Smooth muscle cell (in vitro differentiated cells): Measurements from ENCODE around the gene EFHC1. TPM values are rescaled to one million over a fixed set of nuclear protein-coding genes. Genes with fewer than 3 reads are reported as not detected.
A peak's percentile ranks its signal among the peaks of the same experiment; 100 is the strongest.

Experiments used
- DNase-seq: peaks from one replicate; lab custom pipeline; 2025; ENCODE audit not compliant: unreplicated experiment; lab: John Stamatoyannopoulos, UW
- H2AFZ ChIP-seq: fragments of 200-600 bp; sonication (generic); 2 replicates; pipeline ENCODE4 v1.6.0; 2016; ENCODE audit warnings: antibody characterized with exemption, low read depth, mild to moderate bottlenecking
- H3F3A ChIP-seq: fragments of 200-600 bp; sonication (generic); 2 replicates; pipeline ENCODE4 v1.6.0; 2017; ENCODE audit warnings: antibody characterized with exemption, low read depth
- H3K27ac ChIP-seq: fragments of 200-600 bp; sonication (generic); 2 replicates; pipeline ENCODE4 v1.5.1; 2016; ENCODE audit warnings: low read depth, mild to moderate bottlenecking
- H3K27me3 ChIP-seq: fragments of 200-600 bp; sonication (generic); 2 replicates; pipeline ENCODE4 v1.6.1; 2016; ENCODE audit warnings: low read depth, mild to moderate bottlenecking
- H3K36me3 ChIP-seq: fragments of 200-600 bp; sonication (generic); 2 replicates; pipeline ENCODE4 v1.5.1; 2016; ENCODE audit warnings: low read depth
- H3K4me1 ChIP-seq: fragments of 200-600 bp; sonication (generic); 2 replicates; pipeline ENCODE4 v1.5.1; 2016; ENCODE audit warnings: low read depth
- H3K4me2 ChIP-seq: fragments of 200-600 bp; sonication (generic); 2 replicates; pipeline ENCODE4 v1.6.0; 2016; ENCODE audit warnings: mild to moderate bottlenecking
- H3K4me3 ChIP-seq: fragments of 200-600 bp; sonication (generic); 2 replicates; pipeline ENCODE4 v1.5.1; 2016; ENCODE audit warnings: mild to moderate bottlenecking
- H3K79me2 ChIP-seq: fragments of 200-600 bp; sonication (generic); 2 replicates; pipeline ENCODE4 v1.6.0; 2016; ENCODE audit warnings: low read depth, mild to moderate bottlenecking
- H3K9ac ChIP-seq: fragments of 200-600 bp; sonication (generic); 2 replicates; pipeline ENCODE4 v1.6.0; 2016; ENCODE audit warnings: low read depth
- H3K9me3 ChIP-seq: fragments of 200-600 bp; sonication (generic); replicated peaks from 2 replicates; pipeline ENCODE4 v1.5.1; 2016; ENCODE audit warnings: low read depth
- H4K20me1 ChIP-seq: fragments of 200-600 bp; sonication (generic); 2 replicates; pipeline ENCODE4 v1.6.0; 2016; ENCODE audit warnings: low read depth
- WGBS: methylation state at CpG from one replicate; pipeline ENCODE4 v1.1.7; 2016; ENCODE audit warnings: low lambda C conversion rate; 5-methylcytosine and 5-hydroxymethylcytosine counted together
- polyA plus RNA-seq: library from polyadenylated mRNA; unstranded; fragments of >200 nt; fragmentation: Nextera tagmentation; extraction: Ambion mirVana; gene quantifications from 2 replicates; pipeline ENCODE4 v1.2.1, GENCODE V29; 2016
- total RNA-seq: library from RNA; depleted of rRNA; stranded (reverse); fragments of >200 nt; gene quantifications from 2 replicates; pipeline ENCODE4 v1.2.3, GENCODE V29; 2014
- TF ChIP-seq, protein P1 (sequence below): fragments of 200-600 bp; sonication (generic); IDR thresholded peaks from 2 replicates; pipeline ENCODE4 v1.5.1; 2017; ENCODE audit warnings: borderline replicate concordance, mild to moderate bottlenecking, antibody characterized with exemption; ENCODE audit not compliant: insufficient read depth, poor library complexity, severe bottlenecking

The EFHC1 gene
- total and polyA plus RNA-seq, 2 experiments from 2014 or later = 11.0 to 25.9 TPM

DNA sequence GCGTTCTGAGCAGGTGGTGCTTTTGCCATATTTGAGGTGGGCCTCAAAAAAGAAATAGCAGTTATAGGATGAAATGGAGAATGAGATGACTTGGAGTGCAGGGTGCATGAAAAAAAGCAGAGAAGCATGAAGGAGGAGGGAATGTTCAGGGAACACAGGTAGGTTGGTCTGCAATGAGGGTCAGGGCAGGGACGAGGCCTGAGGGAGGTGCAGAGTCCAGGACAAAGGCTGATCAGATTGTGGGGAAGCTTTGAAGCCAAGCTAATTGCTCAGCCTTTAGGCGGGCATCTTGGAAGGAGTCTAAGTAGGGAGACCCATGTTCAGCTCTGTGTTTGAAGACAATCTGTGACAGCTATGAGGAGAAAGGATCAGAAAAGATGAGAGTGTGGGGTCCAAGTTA is 144.7 kb downstream of the EFHC1 start:
- 95% methylated on average over 3 of the region's 3 CpGs for WGBS
- no peak for DNase-seq
- Histone ChIP-seq H3K4me2 (no peak overlapping the region), H4K20me1 (peaks cover 70% of the 10 kb centered on the region), H2AFZ (no peak overlapping the region), H3K27ac (no peak overlapping the region), H3K36me3 (no peaks in the 10 kb centered on the region), H3K4me3 (no peak overlapping the region), H3K79me2 (peaks cover 80% of the 10 kb centered on the region), H3K9ac (no peak overlapping the region), H3K27me3 (no peaks in the 10 kb centered on the region), H3K4me1 (no peaks in the 10 kb centered on the region), H3K9me3 (no peaks in the 10 kb centered on the region), H3F3A (no peaks in the 10 kb centered on the region)
- TF ChIP-seq, protein P1, sequence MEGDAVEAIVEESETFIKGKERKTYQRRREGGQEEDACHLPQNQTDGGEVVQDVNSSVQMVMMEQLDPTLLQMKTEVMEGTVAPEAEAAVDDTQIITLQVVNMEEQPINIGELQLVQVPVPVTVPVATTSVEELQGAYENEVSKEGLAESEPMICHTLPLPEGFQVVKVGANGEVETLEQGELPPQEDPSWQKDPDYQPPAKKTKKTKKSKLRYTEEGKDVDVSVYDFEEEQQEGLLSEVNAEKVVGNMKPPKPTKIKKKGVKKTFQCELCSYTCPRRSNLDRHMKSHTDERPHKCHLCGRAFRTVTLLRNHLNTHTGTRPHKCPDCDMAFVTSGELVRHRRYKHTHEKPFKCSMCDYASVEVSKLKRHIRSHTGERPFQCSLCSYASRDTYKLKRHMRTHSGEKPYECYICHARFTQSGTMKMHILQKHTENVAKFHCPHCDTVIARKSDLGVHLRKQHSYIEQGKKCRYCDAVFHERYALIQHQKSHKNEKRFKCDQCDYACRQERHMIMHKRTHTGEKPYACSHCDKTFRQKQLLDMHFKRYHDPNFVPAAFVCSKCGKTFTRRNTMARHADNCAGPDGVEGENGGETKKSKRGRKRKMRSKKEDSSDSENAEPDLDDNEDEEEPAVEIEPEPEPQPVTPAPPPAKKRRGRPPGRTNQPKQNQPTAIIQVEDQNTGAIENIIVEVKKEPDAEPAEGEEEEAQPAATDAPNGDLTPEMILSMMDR = no peak

DNA sequence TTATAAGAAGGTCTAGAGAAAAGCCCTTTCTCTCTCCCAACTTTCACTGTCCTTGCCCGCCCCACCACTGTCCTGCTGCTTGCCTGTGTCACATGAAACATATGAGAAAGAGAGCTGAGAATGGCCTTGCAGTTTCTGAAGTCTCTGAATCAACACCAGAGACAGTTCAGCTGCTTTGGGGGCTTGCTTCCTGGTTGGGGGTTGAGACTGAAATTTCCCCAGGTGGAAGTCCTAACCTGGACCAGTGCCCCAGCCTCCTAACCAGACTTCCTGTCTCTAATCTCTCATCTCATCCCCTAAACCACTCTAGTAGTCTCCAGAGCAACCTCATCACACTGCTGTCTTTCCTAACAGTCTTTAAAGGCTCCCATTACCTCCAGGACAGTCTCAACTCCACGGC is 146.1 kb downstream of the EFHC1 start:
- TF ChIP-seq, protein P1 = no peak
- Histone ChIP-seq H4K20me1 (peaks cover 69% of the 10 kb centered on the region), H3K9me3 (no peaks in the 10 kb centered on the region), H3K27me3 (no peaks in the 10 kb centered on the region), H3K79me2 (peaks cover 82% of the 10 kb centered on the region), H3K27ac (peak overlapping the region; percentile 29), H3K4me3 (no peak overlapping the region), H3K36me3 (no peaks in the 10 kb centered on the region), H3K4me2 (peak overlapping the region; percentile 12), H3K9ac (no peak overlapping the region), H2AFZ (no peak overlapping the region), H3K4me1 (peaks cover 5% of the 10 kb centered on the region), H3F3A (no peaks in the 10 kb centered on the region)
- DNase-seq = no peak
- WGBS = 75% methylated on average over 2 of the region's 2 CpGs

DNA sequence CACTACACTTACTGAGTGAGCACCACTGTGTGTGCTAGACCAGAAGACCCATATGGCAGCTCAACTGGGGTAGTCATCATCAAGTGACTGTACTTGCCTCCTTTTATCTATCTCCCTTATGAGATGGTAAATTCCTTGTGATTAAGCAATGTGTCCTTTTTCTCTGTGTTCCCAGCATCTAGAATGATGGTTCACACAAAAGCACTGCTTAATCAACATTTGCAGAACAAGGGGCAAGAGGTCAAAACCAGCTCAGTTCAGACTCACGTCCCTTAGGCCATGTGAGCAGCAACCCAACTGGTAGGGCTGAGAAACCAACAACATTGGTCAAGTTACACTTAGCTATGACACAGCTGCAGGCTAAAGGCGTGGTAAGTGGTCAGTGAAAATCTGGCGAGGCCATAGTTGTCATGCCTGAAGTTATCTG is 146.7 kb downstream of the EFHC1 start:
- no peaks in the 10 kb centered on the region for H3K27me3 ChIP-seq
- H3K27ac ChIP-seq = peak overlapping the region; percentile 46
- no peak overlapping the region for H3K4me3 ChIP-seq
- H4K20me1 ChIP-seq = peaks cover 76% of the 10 kb centered on the region
- no peak overlapping the region for H3K9ac ChIP-seq
- no peaks in the 10 kb centered on the region for H3K36me3 ChIP-seq
- H3K4me1 ChIP-seq = peaks cover 8% of the 10 kb centered on the region
- H3F3A ChIP-seq = no peaks in the 10 kb centered on the region
- H3K79me2 ChIP-seq = peaks cover 88% of the 10 kb centered on the region
- peak overlapping the region; percentile 12 for H3K4me2 ChIP-seq
- no peak overlapping the region for H2AFZ ChIP-seq
- TF ChIP-seq, protein P1 = no peak
- no peaks in the 10 kb centered on the region for H3K9me3 ChIP-seq
- whole genome bisulfite sequencing = 18% methylated on average over 3 of the region's 3 CpGs
- no peak for DNase-seq

DNA sequence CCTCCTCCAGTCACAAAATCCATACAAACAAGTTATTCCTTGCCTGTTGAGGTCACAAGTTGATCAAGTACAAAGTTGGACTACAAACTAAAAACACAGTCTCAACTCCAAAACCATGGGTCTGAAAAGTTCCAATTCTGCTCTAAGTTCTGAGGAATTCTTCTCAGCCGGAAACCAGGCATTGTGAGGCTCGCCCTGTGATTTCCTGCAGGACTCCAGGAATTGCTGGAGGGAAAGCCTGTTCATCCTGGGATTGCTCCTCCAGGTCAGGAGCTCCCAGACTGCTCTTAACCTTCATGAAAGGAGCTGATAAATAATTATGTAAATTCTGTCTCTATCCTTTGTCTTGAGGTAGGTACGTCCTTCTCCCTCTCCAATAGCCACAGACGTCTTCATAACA is 148.2 kb downstream of the EFHC1 start:
- Histone ChIP-seq H3K4me2 (no peak overlapping the region), H2AFZ (no peak overlapping the region), H3K27me3 (no peaks in the 10 kb centered on the region), H3K27ac (no peak overlapping the region), H3K79me2 (peaks cover 90% of the 10 kb centered on the region), H3K4me3 (no peak overlapping the region), H3K36me3 (no peaks in the 10 kb centered on the region), H3K4me1 (peaks cover 16% of the 10 kb centered on the region), H3K9ac (no peak overlapping the region), H3K9me3 (no peaks in the 10 kb centered on the region), H4K20me1 (peaks cover 76% of the 10 kb centered on the region), H3F3A (no peaks in the 10 kb centered on the region)
- TF ChIP-seq, protein P1 = no peak
- no peak for DNase-seq
- WGBS = 83% methylated on average over 4 of the region's 4 CpGs
